HG03175 (cell line): ENCODE results near the gene FDPS.

ENCODE experiments used
- ATAC-seq: cut with Tn5 transposase; IDR thresholded peaks from one replicate; pipeline ENCODE4 v1.9.1; 2021; ENCODE audit warnings: mild to moderate bottlenecking, moderate library complexity; ENCODE audit not compliant: unreplicated experiment

The FDPS gene

GRCh38 chr1:155308493-155309422 lies at the start of gene FDPS:
Gene FDPS, plus strand, starts transcription at chr1:155308866. Its CDS starts 924 bp downstream, at chr1:155309790.
- peak; percentile 95 for ATAC-seq

DNA sequence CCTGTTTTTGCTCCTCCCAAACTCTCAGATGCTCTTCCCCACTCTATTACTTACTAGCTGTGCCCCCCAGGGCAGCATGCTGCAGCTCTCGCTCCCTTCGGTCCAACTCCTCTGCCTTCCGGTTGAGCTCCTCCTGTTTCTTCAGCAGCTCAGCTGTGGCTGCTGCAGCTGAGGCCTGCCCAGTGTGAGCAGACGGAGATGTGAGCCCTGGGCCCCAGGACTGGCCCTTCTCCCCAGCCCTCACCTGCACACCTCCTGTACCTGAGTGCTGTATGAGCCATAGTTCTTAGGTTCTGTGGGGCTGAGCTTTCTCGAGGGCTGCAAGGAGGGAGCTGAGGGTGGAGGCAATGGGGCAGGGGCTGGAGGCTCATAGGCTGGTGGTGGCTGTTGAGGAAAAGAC lies 48.4 kb upstream of the FDPS start:
- ATAC-seq, result no peak

DNA sequence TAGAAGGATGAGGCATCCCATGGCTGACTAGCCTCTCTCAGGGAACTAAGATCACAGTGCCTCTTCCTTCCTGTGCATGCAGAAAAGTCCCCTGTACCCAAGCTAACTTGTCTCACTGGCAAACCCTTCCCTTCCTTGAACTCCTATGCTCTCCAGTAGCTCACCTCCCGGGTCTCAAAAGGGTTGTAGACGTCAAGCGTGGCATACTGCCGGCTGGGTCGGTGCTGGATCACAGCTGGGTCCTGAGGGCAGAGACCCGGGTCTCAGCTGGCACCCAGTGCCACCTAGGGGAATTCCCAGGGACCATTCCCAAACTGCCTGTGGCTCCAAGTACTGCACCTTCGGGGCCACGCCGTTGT lies 47.2 kb upstream of the FDPS start:
- ATAC-seq, result no peak

DNA sequence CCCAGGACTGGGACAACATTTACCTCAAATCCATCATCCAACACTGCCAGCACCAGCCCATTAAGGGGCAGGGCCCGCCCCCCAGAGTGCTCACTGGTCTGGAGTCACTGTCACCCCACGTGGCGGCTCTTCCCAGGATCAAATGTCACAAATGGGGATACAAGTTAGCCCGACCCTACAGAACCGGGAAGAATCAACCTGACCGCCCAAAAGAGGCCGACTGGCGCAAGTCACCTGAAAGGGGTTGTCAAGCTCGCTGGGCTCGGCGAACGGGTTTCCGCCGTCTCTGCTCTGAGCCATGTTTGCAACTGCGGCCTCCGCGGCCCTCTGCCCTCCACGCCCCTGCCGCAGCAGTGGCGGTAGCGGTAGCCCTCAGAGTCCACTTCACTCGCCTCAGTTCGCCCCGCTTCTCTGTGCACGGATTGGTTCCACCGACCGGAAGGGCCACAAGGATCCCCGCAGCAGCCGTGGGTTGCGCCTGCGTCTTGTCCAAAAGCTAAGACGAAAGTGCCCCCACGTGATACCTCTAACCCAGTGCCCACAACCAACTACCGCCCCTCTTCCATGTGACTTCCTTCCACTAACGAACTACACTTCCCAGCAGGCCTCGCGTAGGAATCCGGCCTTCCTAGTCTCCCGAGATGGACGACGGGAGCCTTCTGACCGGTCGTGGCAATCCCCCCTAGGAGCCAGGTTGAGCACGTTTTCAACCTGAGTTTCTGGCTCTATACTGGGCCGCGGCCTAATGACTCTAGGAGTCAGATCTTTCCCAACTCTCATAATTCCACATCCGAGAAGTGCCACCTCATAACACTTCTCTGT lies 46.6 kb upstream of the FDPS start, which contains the start of gene SCAMP3:
TSS of gene SCAMP3 (minus strand) at position 509 of the 822 bp plus-strand sequence. CDS start at position 300, 209 bp downstream.
- peak; percentile 94 for ATAC-seq

GRCh38 chr1:155263067-155263466 lies 45.6 kb upstream of the FDPS start:
- no peak for ATAC-seq

DNA sequence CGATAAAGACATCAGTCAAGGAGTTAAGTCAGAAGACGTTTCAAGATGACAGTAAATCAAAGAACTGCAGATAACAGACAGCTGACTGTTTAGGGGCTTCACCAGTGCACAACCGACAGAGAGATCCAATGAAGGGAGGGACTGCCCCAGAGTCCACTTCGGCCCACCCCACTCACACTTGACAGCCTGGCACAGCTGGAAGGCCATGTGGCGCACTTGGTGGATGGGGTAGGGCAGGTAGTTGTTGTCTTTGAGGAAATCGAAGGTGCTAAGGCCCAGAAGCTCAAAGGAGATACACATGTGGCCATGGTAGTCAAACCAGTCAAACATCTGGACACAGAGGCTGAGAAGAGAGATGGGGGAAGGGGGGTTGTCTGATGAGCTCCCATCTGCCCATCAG lies 42.1 kb upstream of the FDPS start:
- no peak for ATAC-seq

- no peak for ATAC-seq
These were observed 41.3 kb upstream of the FDPS start for GRCh38 chr1:155267373-155267772.

DNA sequence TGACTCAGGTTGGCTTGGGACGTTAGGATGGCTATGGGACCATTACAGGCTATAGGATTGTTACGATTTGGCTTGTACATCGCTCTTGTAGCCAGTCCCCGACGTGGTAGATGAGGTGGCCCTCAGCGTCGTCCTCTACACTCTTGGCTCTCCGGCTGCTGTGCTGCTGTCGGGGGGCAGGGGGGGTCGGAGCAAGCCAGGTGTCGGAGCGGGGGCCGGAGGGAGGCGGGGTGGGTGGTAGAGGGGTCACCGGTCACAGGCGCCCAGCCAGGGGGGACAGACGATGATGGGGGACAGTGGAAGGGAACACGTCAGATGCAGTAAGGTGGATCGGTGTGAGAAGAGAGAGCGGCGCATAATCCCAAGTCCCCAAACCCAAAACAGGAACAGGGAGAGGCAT lies 40.0 kb upstream of the FDPS start:
- no peak for ATAC-seq

- no peak for ATAC-seq
These were observed 39.3 kb upstream of the FDPS start for GRCh38 chr1:155269381-155269780.

- ATAC-seq, result peak; percentile 40
These were observed 36.0 kb upstream of the FDPS start for GRCh38 chr1:155272466-155273342.

DNA sequence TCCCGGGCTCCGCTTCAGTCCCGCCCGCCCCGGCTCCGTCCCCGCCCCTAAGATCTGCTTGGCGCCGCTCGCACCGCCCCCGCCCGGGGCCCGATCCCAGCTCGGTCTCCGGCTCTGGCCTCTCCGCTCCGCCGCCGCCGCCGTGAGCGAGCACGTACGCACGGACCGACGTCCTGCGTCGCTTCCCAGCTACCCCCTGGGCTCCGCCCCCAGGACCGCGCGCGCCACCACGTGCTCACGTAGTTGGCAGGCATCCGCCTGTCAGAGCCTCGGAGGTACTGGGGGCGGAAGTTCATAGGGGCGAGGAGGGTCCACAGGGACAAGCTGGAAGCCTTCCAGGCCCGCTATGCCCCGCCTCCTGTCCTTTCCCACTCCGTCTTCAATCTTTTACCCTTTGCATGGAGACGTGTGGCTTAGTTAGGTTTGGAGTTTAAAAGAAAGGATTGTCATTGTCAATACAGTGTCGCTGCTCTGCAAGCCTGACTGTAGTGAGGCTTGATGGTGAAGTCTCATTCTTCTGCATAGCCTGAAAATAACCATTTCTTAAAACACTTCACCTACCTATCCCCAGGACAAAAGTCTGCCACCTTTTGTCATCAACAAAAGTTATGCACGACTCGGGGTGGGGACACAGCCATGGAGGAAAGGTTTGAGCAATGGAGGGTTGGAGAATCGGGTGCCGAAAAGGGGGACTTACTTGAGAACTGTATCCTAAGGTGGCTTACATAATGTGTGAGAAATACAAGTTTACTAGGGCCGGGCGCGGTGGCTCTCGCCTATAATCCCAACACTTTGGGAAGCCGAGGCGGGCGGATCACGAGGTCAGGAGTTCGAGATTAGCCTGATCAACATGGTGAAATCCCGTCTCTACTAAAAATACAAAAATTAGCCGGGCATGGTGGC lies 35.1 kb upstream of the FDPS start, which contains the start of gene CLK2:
TSS of gene CLK2 (minus strand) at position 162 of the 903 bp plus-strand sequence. CDS start 2,527 bp downstream, outside the sequence.
- ATAC-seq, result peak; percentile 76

GRCh38 chr1:155277070-155277901 lies 31.4 kb upstream of the FDPS start, which contains the start of gene HCN3:
Gene HCN3, plus strand, starts transcription at chr1:155277463. Its CDS starts 128 bp downstream, at chr1:155277591.
- ATAC-seq, result peak; percentile 65

DNA sequence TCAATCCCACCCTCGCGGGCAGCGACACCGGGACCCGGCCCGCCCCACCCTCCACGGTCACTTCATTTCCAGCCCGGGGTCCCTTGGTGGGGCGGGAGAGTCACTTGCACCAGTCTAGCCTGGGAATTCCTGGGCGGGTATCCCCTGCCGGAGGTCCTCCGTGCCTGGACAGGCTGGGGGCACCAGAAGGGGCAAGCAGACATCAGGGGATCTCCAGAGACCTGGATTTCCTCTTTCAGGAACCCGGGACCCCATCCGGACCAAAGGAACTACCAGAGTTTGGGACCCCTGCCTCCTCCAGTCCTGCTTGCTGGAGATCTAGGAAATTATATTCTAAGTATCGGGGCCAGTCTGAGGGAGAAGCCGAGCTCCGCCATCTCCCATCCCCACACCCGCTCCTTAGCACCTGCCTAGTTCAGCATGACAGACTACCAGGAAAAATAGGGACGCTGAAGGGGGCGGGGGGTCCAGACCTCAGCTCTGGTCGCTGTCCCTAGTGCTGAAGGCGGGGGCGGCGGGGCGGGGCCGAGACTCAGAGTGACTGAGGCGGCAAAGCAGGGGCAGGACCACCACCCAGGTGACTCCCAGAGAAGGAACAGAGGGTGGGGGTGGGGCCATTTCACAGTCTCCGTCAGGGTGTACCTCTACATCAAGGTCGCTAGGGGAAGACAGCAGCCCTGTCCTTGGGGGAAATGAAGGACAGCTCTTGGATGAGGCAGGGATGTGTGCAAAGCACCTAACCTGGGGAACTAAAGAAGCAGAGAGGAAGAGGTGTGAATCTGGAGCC lies 30.6 kb upstream of the FDPS start:
- no peak for ATAC-seq

DNA sequence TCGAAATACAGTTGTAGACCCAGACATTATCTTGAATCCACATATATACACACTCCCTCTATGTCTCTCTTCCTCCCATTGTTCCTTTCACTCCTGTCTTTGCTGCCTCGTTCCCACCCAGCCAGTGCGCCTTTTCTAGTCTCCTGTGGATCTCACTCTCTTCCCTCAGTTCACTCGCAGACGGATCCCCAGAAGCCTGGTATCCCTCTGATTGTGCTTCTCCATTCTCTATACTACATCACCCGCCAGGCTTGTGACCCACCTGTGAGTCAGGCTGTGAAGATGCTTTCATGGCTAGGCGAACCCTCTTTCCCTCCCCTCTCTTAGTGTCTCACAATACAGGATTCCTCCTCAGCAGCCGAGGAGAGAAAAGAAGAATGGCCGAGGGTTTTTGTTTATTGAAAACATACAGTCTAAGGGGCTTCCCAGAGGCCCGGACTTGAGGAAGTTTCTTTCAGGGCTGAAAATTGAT lies 29.9 kb upstream of the FDPS start:
- ATAC-seq, result no peak

DNA sequence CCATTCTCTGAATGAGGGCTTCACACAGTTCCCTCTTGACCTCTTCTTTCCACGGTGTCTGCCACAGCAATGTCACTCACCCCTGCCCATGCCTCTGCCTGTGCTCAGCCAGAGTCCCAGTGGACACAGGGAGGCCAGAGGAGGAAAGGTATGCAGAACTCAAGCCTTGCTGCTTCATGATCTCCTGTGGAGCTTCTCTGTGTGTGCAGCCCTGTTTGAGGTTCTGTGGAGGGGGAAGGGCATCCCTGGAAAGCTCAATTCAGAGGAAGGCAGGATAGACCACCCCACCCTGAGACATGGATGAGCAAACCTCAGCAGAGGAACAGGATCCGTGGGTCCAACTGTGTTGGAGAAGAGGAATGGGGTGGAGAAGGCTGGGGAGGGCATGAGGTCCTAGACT lies 29.4 kb upstream of the FDPS start:
- ATAC-seq, result no peak

GRCh38 chr1:155282488-155283091 lies 26.1 kb upstream of the FDPS start:
- no peak for ATAC-seq

DNA sequence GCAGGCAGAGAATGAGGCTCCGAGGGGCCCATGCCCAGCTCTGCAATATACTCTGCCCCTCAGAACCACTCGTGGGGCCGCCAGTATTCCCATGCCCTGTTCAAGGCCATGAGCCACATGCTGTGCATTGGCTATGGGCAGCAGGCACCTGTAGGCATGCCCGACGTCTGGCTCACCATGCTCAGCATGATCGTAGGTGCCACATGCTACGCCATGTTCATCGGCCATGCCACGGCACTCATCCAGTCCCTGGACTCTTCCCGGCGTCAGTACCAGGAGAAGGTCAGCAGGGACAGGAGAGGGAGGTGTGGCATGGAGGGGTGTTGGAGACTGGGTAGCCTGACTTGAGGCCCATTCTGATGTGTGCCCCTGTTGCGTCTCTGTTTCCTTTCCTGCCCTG lies 24.2 kb upstream of the FDPS start:
- no peak for ATAC-seq
